G401 (cell line): Measurements from ENCODE around the gene SREBF1. TPM values are rescaled to one million over a fixed set of nuclear protein-coding genes. Genes with fewer than 3 reads are reported as not detected.

Experiments
- DNase-seq: peaks from one replicate; pipeline ENCODE4 v3.0.0-alpha.2; 2015; ENCODE audit warnings: low spot score
- in situ Hi-C: cut with HindIII; loops from 2 replicates; pipeline ENCODE4 v1.10.0; 2016; ENCODE audit warnings: low sequenced_read_pairs, mixed read lengths
- total RNA-seq: library from RNA; depleted of rRNA; stranded (reverse); fragments of >200 nt; shearing (Covaris generic); gene quantifications from 2 replicates; pipeline ENCODE4 v1.2.3, GENCODE V29; 2014

SREBF1 gene
- total RNA-seq, 1 experiment from 2014 or later, result 116 TPM

DNA sequence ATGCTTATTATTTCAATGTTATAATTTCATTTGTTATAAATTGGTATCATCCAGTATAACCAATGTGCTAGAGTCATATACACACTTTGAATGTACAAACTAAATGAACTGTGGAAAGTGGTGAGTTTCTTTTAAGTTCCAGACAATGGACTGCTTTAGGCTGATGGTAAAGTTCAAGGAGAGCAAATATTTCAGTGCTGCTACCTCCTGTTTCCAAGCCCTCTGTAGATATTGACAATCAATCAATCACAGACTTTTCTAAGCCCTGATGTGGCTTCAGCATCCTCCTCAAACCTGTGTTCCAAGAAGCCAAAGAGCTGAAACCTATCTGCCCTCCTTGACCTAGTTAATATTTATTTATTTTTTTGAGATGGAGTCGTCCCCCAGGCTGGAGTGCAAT is 28.2 kb upstream of the SREBF1 start:
- no peak for DNase-seq
- in situ Hi-C loops, result no loop called here

DNA sequence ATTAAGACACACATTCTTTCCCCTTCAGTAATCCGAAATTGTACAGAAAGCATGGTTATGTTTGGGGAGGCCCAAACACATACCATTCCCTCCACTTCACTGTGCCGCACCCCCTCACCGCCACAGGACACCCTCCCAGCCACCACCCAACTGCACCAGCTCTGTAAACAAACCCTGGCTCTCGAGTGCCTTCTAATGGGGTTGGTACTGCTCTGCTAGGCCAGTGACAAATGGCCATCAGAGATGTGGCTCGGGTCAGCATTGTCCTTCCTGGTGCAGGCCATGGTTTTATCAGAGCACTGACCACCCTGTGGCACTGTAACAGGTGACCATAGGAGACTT is 24.0 kb upstream of the SREBF1 start:
- DNase-seq, result no peak
- in situ Hi-C loops, result no loop called here

GRCh38 chr17:17859909-17860765 is 23.4 kb upstream of the SREBF1 start:
- peak; percentile 80 for DNase-seq
- in situ Hi-C loops, result no loop called here

- no peak for DNase-seq
- in situ Hi-C loops, result no loop called here
Measured at GRCh38 chr17:17857496-17857895, 20.7 kb upstream of the SREBF1 start.

DNA sequence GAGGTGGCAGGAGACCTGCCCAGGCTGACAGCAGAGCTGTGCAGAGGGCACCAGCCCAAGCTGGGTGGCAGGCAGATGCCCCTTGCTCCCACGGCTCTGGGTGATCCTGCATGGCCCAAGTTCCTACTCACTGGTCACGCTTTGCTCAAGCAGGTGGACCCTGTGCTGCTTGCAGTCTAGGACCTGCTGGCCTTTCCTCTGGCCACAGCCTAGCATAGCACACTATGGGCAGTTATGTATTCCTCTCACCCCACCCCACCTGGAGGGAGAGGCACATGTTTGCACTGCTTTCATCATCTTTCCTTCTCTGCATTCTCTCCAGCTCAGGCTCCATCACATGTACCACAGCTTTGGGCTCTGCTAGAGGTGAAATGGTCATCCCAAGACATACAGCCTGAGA is 19.6 kb upstream of the SREBF1 start:
- in situ Hi-C loops, result no loop called here
- no peak for DNase-seq

DNA sequence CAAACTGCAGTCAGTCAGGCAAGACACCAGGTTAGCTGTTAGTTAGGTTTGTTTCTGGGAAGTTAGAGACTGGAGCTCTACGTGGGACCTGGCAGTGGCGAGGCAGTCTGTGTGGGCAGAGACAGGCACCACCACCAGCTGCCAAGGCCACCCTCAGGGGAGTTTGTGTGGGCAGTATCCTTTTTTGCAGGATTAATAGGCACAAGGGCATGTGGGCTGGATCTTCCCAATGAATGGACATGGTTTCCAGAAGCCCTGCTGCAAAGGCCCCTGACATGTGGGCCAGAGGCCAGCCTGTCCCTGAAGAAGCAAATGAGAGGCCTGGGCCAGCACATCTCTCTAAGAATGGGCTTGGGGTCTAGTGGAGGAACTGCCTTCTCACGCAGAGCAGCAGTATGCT is 19.2 kb upstream of the SREBF1 start:
- in situ Hi-C loops, result no loop called here
- peak; percentile 51 for DNase-seq

GRCh38 chr17:17853811-17854447 is 17.1 kb upstream of the SREBF1 start:
- in situ Hi-C loops, result no loop called here
- no peak for DNase-seq

- in situ Hi-C loops, result no loop called here
Measured at GRCh38 chr17:17852930-17853329, 16.1 kb upstream of the SREBF1 start.

GRCh38 chr17:17851103-17852002 is 14.6 kb upstream of the SREBF1 start:
- in situ Hi-C loops, result no loop called here
- DNase-seq, result no peak

More at GRCh38 chr17:17852930-17853329, 16.1 kb upstream of the SREBF1 start:
- DNase-seq, result no peak

GRCh38 chr17:17849845-17850373 is 13.1 kb upstream of the SREBF1 start:
- DNase-seq, result no peak
- in situ Hi-C loops, result no loop called here

DNA sequence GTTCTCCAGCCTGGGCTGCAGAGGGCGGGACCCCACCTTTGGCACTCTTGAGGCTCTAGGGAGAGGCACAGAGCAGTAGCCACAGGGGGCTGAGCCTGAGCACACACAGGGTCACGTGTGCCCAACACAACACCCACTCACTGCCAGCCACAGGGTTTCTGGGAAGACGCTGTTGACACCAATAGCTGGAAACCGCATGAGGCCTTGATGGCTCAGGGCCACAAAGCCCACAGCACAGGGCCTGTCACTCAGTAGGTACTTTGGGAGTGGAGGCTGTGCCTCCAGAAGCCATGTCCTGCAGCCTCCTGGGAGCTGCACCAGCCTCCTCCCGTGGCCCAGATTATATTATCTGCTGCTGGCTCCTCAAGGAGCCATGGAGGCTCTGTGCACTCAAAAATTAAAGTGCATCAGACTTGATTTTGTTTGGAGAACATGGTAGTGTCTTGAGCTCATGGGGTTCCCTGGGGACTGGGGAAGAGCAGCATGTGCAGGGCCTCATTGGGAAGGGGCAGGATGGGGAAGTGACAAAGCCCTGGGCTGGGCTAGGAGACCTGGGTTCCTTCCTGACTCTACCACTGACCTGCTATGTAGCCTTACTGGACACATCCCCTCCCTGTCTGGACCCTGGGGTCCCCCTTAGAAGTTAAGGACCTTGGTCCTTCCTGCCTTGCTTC is 12.5 kb upstream of the SREBF1 start:
- in situ Hi-C loops, result no loop called here
- no peak for DNase-seq

- in situ Hi-C loops, result no loop called here
- DNase-seq, result no peak
Measured at GRCh38 chr17:17848311-17849082, 11.7 kb upstream of the SREBF1 start.

DNA sequence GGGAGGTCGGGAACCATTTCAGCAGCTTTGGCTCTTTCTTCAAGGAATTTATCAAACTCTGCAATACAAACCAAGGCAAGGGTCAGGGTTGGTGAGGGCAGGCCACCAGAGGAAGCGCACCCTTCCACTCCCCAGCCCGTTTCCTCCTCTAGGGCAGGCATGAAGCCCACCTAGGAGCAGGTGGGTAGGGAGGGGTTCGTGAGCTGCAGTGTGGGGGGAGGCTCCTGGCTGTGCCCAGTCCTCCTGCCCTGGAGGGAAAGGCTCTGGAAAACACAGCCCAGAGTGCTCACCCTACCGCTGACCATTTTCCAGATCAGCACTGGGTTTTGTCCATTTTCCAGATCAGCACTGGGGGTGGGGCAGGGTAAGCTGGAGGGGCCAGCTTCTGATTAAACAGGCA is 10.9 kb upstream of the SREBF1 start:
- in situ Hi-C loops, result no loop called here
- no peak for DNase-seq

DNA sequence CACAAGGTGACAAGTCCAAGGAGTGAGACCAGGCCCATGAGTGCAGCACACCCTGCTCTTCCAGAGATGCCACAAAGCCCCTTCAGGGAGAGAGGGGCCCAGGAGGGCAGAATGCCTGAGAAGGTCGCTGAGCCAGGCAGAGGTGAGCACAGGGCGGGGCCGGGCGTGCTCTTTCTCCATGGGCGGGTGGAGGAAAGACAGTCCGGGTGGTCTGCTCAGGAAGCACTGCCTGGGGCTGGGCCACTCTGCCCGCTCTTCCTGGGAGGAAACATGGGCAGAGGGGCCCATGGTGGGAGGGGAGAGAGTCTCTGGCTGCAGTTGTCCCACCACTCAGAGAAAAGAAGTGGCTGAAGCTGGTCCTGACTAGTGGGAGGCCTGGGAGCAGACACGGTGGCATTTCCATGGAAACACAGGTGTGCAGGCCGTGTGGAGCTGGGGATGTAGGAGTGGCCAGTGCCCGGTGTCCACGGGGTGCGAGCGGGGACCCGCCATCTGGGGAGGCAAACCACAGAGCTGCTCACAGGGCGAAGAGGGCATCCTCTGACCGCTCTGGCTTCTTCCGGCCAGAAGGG is 10.4 kb upstream of the SREBF1 start:
- DNase-seq, result no peak
- in situ Hi-C loops, result no loop called here

DNA sequence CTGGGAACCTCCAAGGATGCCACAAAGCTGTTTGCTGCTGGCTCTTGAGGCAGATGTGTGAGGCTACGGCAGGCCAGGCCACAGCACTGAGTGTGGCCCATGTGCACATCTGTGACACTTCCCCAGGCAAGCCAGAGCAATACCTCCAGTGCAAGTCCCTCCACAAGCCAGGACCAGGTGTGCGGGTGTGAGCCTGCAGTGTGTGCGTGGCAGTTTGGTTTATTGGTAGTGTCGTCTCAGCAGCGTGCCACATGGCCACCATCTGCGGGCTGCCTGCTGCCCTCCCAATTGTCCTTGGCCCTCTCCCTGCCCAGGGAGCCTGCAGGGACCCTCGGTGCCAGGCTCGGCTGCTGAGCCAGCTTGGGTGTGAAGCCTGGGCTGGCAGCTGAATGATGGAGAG is 9.9 kb upstream of the SREBF1 start:
- in situ Hi-C loops, result no loop called here
- no peak for DNase-seq

- in situ Hi-C loops, result no loop called here
- DNase-seq, result no peak
Measured at GRCh38 chr17:17846003-17846402, 9.2 kb upstream of the SREBF1 start.

DNA sequence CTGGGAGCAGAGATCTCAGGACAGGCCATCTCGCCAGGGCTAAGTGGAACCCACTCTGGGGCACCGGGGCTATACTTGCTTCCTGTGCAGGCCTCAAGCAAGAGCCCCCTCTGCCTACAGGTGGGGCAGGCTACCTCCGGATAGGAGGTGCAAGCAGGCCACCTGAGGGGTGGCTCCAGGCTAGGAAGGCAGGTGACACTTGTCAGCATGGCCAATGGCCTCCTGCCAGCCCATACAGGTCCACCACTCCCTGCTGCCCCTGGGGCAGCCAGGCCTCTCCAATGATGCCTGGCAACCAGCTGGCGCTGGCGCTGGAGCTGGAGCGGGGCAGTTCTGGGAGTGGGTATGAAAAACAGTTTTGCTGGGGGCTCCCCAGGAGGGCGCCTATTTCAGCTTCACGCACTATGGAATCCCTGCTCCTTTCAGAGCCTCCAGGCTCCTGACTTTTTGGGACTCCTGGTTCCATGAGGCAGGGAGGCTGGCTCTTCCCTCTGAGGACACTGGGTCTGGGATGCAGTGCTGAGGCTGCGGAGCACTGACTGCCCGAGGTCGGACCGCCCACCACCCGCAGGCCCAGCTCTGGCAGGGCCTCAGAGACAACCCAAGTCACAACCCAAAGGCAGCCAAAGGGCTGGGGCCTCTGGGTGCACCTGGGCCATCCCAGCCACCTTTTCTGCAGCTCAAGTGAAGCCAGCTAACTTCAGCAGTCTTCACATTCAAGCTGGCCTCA is 8.4 kb upstream of the SREBF1 start:
- no peak for DNase-seq
- in situ Hi-C loops, result no loop called here
